Measurements from ENCODE around the gene RGS3.
A peak's percentile ranks its signal among the peaks of the same experiment; 100 is the strongest.

RGS3 gene

DNA sequence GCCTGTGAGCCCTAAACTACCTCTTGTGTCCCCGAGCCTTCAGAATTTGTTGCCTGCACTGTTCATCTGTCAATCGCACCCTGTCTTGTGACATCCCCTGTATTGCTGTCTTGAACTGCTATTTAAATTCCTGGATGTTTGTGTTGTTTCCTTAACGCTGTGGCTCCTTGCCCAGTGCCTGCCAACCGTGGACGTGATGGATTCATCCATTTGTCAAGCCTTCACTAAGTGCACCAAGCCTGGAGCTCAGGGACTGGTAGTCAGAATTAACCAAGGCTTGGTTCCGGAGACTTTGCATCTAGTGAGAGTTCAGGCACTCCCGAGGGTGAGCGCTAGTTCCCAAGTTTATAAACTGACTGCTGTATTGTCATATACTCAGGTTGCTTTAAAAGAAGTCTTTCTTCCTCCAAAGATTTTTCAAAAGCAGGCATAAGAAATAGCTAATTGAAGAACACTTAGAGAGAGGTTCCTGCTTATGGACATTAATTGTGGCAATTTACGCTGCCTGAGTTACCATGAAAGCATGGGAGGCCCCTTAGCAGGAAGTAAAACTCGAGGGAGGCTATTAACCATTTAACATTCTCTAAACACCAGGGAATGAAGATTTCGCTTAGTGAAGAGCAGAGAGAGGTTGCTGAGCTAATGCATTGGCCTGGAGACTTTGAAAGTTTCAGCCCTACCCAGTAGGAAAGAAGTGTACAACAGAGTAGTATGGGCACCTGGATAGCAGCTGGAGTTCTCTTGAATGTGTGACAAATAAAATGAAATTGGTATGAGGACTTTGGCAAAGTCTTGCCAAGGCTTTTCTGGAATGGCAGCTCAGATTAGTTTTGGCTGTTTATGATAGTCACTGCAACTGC lies 29.0 kb downstream of the RGS3 start:
- no peak for DNase-seq

DNA sequence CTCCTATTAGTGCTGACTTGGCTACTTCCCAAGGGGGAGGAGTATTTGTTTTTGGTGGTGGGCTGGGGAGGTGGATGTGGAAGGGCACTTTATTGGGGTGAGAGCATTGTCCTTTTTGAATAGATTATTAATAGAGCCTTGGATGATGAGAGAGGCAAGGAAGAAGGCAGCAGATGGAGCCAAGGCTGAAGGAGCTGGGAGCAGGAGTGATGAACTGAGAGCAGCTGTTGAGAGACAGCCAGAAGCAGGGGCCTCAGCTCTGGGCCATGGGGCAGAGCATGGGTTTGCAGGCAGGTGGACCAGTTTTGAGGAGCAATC lies 29.6 kb downstream of the RGS3 start:
- no peak for DNase-seq

DNA sequence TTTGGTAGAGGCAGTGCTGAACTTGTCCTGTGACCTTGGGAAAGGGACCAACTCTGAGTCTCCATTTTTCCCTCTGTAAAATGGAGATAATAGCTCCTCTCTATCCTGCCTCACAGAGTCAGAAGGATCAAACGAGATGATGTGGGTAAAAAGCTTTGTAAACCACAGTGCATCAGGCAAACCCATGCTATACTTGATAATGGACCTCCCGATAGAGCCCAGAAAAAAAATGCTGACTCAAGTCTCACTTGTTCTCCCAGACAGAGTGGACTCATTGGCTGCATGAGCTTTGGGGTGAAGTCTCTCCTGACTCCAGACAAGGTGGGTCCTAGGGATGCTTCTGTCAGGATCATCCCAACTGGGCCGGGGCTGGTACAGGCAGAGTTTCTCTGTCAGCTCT lies 32.0 kb downstream of the RGS3 start:
- no peak for DNase-seq

DNA sequence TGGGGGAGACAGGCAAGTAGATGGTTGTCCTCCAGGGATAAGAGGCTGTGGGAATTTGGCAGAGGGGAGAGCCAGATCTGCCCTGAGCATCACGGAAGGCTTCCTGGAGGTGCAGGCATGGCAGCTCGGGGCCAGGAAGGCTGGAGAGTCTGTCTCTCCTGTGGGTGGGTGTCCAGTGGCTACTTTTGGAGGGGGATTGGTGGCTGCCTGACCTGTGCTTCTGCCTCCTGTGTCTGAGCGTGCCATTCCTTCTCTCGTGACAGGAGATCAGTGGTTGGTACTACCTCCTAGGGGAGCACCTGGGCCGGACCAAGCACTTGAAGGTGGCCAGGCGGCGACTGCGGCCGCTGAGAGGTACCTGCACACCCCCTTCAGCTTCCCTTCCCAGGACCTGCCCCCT lies 33.5 kb downstream of the RGS3 start:
- no peak for DNase-seq

DNA sequence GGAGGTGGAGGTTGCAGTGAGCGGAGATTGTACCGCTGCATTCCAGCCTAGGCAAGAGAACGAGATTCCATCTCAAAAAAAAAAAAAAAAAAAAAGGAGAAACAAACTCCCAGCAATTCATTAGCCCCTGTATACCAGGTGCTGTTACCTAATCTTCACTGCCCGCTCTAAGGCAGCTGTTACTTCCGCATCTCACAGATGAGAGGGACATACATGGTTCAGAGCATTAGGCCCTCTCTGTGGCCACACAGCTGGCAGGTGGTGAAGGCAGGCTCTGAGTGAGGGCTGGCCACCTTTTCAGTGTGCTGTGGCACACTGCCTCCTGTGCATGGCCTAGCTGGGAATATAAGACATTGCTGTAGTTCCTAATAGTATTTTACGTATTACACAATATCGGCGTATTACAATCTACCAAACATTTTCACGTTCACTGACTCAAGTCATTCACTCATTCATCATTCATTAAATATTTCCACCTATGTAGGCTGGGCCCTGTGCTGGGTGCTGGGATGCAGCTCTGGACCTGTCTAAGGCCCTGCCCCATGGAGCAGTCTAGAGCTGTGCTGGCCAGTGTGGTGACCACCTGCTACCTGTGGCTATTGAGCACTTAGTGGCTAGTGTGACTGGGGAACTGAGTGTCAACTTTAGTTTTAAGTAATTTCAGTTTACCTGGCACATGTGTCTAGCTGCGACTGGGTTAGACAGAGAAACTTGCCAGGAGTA lies 35.8 kb downstream of the RGS3 start:
- DNase-seq = no peak

DNA sequence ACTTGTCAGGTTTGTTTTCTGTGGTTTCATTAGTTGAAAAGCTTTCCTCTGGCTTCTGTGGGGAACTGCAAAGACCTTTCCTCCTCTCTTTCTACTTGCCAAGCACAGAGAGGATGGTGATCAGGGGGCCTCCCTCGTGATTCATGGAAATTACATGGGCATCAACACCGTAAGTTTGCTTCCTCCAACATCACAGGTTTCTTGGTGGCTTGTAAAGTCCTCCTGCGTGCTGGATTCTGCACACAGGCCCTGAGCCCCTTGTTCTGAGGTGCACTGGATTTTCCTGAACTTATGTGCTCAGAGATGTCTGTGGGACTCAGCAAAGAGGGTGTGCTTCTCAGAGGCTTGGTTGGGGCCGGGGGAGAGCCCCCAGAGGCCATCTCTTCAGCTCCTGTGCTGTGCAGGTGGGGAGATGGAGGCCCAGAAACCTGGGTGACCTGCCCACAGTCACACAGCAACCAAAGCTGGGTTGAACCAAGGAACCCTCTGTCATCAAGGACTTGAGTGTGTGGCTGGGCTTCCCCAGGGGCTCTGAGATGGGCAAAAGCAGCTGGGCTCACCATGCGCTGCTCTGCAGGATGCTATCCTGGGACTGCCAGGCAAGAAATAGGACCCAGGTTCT lies 36.5 kb downstream of the RGS3 start:
- no peak for DNase-seq

DNA sequence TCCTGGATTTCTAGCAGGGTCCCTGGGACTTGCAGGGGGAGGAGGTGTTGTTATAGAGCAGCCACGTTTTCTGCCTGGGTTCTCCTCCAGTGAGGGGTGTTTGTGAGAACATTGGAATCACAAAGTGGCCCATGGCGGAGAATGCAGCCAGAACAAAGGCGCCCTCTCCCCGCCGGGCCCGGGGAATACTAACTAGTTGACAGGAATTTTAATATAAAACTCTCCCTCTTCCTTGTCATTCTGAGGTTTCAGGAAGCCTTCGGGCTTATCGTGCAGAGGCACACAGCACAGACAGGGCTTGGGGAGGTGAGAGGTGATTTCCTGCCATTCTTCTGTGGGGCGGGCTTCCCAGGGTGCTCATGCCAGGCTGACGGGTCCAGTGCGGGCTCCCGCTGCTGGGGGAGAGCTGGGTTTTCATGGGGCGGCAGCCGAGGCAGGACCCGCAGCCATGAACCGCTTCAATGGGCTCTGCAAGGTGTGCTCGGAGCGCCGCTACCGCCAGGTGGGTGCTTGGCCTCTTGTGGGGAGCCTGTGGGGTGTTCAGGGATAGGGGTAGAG lies 37.7 kb downstream of the RGS3 start:
- no peak for DNase-seq

DNA sequence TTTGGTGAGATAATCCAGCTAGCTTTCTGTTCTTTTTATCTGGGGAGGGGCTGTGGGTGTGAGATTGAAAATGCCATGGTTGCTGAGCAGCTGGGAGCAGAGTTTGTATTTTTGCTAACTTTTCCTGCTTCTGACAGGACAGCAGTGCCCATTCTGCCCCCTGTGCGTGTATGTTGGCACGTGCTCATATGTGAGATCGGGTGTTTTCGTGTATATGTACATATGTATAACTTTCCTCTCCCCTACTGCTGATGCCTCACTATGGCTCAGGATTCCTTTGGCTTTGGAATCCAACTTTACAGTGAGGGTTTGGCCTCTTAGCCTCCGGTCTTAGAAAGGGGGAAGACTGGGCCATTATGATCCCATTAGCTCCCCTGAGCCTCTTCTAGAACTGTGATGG lies 38.3 kb downstream of the RGS3 start:
- DNase-seq = no peak

DNA sequence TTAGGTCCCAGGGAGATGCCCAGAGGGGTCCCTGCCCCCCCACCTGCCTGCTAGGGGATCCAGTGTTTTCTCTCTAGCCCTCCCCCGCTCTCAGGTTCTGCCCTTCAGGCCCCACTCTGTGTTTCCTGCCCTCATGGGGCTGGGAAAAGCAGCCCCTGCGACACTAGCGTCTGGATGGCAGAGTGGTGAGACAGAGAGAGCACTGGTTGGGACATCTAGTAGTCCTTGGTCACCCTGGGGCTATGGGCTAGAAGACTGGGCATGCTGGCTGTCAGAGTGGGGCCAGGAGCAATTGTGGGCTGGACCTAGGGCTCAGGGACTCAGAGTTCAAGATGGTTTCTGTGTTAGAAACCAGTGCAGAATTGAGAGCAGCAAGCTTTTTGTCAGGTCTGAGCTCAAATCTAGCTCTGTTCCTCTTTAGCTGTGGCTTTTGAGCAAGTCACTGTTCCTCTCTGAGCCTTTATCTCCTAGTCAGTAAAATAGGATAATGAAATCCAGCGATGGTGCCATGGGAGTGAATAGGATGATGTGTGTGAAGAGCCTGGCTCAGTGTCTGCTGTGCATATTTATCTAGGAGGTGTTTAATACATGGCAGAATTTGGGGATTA lies 39.0 kb downstream of the RGS3 start:
- DNase-seq = no peak

DNA sequence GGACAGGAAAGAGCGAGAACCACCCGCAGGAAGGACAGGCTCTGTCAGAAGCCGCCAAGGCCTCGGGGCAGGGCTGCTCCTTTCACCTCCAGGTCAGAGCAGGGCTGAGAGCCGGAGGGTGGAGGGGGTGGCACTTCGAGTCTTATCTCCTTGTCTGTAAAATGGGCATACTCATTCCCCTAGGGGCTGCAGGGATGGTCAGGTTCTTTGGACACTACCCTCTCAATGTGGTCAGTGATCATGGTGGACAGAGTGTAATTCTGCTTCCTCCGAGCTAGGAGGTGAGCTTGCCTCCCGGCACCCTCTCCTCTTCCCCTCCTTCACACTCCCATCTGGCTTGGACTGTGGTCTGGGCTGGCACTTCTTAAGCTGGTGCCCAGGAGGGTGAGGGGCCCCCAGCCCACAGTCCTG lies 39.6 kb downstream of the RGS3 start:
- no peak for DNase-seq

DNA sequence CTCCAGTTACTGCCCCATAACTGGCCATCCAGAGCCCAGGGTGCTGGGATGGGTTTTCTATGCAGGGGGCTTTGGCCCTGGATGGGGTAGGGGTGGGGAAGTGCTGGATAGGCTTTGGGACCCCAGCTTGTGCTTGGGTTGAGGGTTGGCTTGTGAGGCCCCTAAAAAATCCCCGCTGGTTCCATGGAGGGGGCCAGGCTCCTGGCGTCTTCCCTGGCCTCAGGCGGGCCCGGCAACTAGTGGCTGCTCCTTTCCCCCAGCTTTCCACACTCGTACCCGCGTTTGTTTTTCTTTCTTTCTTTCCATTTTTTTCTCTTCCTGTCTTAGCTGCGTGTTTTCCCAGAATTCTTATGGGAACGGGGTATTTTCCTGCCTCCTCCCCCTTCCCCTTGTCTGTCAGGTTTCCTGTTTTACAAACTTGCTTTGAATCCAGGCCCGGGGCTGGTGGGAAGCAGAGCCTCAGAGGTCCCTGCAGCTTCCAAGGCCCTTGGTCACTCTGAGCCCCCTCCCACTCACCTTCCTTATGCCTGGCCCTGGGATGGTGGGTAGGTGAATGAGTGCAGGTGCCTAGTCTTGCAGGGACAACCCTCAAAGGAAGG lies 40.2 kb downstream of the RGS3 start:
- no peak for DNase-seq

DNA sequence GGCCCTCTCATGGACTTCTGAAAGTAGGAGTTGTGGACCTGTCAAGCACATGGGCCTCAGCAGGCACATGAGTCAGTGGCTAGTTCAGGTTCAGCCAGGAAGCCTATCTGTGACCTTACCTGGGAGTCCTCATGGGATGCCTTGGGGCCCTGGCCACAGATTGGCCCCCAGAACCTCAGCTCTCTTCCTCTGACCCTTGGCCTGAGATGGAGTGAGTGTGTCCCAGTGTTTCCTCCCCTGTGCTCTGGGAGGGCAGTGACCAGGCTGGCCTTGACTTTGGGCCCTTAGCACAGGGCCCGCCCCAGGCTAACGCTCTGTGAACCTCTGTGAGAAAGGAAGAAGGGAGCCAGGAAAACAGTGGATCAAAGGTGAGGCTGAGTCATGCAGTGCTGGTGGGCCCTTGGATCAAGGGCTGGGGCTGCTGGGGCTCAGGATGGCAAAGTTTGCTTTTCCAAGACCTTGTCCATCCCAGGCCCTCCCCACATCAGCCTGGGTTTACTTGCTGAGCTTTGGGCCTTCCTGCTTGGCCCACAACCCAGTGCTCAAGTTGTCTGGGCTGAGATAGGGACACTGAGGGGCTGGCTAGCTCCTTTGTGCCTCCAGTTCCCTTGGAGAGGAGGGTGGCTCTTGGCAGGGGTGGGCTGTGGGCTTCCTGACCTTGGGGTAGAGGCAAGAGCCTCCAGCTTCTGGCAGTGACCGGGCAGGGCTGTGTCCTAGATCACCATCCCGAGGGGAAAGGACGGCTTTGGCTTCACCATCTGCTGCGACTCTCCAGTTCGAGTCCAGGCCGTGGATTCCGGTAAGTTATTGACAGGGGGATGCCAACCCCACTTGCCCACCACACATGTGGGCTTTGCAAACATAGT lies 41.4 kb downstream of the RGS3 start:
- DNase-seq = no peak

DNA sequence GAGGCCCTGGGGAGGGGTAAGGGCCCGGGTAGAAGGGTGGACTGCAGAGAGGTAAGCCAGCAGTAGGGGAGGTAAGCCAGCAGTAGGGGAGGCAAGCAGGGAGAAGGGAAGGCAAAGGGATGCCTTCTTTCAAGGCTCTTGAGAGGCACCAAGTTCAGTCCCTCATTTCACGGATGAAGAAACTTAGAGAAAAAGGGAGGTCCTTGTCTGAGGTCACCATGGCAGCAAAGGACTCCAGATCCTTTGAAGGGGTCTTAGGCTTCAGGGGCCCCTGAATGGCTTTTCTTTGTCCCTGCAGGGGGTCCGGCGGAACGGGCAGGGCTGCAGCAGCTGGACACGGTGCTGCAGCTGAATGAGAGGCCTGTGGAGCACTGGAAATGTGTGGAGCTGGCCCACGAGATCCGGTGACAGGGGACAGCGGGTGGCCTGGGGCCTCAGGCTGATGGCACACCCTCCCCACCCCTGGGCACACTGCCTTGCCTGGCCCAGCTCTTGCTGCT lies 42.6 kb downstream of the RGS3 start:
- DNase-seq = no peak

DNA sequence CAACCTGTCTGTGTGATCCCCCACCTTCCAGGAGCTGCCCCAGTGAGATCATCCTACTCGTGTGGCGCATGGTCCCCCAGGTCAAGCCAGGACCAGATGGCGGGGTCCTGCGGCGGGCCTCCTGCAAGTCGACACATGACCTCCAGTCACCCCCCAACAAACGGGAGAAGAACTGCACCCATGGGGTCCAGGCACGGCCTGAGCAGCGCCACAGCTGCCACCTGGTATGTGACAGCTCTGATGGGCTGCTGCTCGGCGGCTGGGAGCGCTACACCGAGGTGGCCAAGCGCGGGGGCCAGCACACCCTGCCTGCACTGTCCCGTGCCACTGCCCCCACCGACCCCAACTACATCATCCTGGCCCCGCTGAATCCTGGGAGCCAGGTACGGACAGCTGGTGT lies 43.7 kb downstream of the RGS3 start:
- no peak for DNase-seq

DNA sequence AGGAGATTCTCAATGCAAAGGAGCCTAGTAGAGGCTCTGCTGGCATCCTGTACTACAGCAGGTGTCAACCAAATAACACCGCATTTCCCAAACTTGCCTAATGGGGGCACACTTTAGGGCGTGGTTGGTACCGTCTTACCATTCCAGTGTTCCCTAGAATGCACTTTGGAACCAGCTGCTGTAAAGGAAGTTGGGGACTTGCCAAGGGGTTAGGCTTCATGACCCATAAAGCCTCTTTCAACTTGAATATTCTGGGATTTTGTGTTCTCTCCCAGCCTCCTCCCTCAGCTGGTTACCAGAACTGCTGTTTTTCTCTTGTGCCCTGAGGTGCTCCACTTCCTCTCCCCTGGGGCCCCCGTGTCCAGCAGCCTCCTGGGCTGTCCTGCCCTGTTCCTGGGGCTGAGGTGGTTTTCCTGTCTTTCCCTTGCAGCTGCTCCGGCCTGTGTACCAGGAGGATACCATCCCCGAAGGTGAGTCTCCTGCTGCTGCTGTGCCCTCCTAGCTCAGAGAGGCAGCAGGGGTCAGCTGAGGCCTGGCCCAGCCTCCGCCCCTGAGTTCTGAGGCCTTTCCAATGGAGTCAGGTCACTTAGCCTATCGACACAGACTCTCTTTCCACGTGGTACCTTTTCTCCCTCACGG lies 44.7 kb downstream of the RGS3 start:
- no peak for DNase-seq

DNA sequence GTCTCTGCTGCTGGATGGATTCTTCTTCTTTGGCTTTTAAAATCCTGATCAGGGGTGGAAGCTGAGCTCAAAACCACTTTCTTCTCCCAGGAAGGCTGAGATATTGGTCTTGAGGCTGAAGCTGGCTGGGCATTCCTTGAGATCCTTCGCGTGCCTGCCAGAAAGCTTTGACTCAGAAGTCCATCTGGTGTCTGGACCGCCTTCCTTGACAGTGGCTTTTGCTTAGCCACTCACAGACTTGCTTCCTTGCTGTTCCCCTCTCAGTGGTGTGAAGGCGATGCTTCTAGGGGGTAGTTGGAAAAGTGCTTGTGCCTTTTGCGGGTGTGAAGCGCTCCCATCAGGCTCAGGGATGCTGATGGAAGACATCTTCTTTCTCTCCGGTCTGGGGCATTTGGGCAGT lies 45.9 kb downstream of the RGS3 start:
- DNase-seq = no peak

DNA sequence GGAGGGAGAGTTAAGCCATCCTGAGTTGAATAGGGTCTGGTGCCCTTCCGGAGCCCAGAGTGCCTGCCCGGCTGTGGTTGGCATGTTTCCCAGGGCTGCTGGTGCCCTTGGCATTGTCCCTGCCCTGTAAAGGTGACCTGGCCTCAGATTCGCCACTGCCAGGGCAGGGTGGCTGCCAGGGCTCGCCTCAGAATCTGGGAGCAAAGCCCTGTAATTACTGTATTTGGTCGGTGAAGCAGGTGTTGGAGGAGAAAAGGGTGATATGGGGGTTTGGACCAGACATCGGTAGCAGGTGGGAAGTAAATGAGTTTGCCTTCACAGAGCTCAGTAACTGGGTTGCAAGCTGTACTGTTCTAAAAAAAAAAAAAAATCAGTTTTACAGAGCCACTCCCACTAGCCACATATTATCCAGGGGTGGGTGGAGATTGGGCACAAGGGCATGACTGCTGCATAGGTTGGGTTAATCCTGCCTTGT lies 47.6 kb downstream of the RGS3 start:
- no peak for DNase-seq

DNA sequence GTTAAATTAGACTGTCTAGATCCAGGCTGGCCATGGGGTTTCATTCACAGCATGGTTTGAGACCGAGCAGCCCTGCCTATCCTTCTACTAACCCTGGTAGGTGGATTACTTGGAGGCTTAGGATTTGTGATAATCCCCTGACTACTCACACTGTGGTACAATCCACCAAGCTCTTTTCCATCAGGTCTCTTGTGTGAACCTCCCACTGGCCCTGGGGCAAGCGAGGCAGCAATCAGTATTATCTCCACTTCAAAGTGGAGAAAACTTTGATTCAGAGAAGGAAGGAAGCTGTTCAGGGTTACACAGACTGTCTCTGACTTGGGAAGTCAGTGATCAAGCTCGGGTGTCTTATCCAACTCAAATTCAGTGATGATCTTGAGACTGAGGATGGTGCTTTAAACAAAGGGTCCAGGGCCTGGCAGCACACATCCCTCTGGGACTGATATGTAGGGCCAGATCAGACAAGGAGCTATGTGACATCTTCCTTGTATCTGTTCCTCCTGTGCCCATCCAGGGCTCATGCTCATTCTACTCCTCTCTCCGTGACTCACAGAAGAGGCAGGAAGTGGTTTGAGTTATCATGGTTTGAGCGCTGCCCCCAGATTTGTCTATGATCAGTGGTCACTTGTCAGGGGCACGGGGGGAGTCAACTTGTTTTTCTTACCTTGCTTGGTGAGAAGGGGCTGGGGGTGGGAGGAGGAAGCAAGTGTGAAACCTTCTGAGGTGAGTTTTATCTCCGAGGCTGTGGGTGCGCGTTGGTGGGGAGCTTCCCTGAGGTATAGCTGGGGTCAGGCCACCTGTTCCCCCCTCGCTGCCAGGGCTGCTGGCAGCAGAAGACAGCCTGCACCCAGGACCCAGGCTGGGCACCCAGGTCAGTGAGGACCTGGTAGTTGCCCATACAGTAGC lies 48.6 kb downstream of the RGS3 start:
- DNase-seq = peak; percentile 48

DNA sequence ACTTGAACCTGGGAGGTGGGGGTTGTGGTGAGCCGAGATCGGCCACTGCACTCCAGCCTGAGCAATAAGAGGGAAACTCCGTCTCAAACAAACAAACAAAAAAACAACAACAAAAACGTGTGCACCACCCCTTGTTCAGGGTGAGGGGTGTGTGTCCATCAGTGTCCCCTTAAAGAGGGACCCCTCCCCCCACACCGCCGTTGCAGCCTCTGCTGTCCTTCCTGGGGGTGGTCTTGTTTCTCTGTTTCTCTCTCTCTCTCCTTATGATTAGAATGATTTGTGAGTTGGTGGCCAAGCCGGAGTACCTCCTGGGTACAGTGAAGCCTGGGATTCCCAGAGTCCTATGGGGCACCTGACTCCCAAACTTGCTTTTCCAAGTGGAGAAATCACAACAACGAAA lies 49.6 kb downstream of the RGS3 start:
- DNase-seq = no peak

DNA sequence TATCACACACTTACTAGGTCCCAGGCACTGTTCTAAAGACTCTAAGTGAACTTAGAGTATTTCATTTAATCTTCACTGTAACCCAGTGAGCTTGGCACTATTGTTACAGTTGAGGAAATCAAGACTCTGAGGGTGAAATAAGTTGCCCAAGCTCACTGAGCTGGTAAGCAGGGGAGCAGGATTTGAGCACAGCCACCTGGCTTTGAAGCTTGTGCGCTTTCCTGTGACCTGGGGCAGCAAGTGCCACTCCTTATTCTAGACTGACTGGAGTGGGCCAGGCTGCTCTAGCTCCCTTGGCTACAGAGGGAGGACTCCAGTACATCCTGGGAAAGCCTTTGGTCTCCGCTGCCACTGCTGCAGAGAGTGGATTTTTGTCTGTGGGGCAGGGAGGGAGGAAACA lies 50.0 kb downstream of the RGS3 start:
- DNase-seq = no peak
